ENCODE data around the gene STARD5.

Gene STARD5

GRCh38 chr15:81270781-81271491 is 53.0 kb downstream of the STARD5 start:
- DNase-seq = no peak

DNA sequence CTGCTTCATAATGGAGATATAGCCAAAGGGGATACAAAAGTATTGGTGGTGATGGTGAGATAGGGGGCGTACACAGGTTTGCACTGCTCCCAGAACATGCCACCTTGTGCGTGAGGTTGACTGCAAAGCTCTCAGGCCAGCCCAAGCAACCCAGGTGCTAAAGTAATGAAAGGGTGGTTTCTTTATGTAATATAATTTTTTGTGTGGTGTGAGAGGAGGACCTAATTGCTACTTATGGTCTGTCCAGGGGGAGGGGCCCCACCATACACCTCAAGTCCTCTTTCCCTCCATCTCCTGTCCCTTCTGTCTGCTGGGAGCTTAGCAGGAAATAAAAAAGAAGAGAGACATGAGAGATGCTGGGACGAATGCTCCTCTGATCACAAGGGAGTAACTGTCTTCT is 53.8 kb downstream of the STARD5 start:
- DNase-seq = no peak

DNA sequence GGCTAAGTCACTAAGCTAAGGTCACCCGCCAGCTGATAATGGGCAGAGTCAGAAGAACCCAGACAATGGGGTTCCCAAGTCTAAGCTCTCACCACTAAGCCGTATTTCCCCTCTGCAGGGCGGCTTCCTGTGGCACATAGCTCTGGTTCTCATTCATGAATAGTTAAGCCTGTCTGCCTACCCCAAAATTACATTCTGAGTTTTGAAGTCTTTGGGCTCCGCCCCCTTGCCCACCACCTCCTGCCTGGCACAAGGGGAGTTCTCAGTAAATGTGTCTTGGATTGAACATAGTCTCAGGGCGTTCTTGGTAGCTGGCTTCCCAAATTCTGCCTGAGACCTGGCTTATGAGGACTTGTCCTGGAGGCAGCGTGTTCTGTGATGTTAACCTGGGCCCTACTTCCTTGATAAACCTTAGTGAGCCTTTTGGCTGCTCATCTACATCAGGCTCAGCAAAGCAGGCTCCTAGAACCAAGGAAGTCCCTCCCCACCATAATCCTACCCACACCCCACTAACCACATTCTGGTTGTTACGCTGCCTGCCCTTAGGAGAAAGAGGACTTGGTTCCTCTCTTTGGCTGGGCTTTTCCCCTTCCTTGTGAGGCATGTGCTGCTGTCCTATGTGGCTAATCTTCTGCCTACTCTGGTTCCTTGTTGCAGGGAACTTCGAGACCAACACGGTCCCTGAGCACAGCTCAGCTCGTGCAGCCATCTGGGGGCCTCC is 54.9 kb downstream of the STARD5 start:
- DNase-seq = no peak

GRCh38 chr15:81268340-81268739 is 55.6 kb downstream of the STARD5 start:
- DNase-seq = no peak

DNA sequence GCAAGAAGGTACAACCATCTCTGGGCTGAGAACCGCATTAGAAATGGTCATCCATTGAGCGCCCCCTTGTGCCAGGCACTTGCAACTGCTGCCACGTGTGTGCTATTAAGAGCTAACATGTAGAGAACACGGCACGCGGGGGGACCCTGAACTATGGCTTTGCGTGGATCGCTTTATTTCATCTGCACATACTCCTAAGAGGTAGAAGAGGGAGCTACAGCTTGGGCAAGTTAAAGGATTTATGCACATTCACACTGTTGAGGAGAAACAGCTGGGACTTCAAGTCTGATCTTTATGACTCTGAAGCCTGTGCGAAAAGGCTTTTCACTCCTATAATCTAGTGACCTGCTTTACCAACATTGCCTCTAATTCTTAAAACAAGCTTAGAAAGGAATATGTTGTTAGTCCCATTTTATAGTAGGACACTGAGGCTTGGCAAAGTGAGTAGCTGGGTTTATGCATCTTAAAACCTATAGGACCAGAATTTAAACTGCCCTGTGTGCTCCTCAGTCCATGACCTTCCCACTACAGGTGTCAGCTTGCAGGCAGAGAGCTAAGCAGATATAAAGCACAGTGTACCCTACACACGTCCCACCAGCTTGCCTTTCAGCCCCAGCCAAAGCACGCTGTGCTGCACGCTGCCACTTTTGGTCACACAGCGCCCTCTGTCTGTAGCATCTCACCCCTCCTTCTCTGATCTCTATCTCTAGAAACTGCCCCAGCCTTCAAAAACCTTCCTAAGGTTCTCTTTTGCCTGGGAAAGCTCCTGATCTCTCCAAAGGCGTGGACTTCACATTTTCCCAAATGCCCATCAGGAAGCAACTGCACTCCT is 57.8 kb downstream of the STARD5 start:
- peak; percentile 16 for DNase-seq

DNA sequence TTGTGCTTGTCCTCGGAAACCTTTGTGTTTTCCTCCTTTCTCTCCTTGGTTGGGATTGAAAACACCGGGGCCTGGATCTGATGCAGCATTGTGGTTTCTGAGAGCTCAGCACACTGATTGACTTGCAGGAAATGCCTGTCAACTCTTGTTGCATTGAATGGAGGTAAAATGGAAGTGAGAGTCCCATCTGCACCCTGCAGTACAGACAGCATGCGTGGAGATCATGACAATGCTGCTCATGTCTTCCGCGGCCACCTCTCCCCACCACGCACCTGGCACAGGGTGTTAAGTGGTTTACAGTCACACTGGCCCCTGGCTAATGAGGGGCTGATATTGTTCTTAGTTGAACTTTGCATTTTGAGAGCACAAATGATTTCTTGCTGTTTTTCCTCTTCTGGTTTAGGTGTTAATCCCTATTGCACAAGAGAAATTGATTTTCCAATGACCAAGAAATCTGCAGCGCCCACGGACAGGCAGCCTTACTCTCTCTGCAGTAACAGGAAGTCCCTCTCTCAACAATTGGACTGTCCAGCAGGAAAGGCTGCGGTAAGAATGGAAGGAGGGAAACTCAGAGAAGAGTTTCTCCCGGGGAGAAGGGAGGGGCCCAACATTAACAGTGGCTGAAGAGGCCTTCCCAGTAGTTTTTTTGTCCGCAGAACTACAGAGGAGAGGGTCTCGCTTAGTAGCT is 58.5 kb downstream of the STARD5 start:
- DNase-seq = no peak

DNA sequence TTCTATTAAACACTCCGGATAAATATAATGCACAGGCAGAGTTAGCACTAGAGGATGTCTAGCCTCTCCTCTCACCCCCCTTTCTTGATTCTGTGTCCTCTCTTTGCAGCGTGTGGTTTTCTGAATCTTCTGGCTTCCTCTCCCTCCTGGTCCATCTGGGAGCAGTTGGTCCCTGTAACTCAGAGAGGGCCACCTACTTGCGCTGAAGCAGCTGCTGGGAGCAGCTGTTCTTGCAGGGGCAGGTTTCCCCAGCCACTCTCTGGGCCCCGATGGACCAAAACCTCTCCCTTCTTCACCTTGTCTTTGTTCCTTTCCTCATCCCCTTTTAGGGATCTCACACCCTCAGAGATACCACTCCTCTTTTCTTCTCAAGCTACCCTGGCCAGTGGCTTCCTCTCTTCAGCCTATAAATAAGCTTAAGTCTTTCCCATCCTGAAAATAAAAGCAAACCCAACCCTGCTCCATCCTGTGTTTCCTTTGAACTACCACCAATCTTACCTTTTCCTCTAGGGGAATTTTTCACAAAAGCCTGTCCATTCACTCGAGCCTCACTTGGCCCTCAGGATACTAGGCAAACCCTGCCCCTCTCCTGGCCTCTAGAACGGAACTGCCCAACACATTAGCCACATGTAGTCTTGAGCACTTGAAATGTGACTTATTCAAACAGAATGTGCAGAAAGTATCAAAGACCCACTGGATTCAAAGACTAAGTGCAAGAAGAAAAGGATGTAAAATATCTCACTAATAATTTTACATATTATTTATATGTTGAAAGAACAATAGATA is 59.7 kb downstream of the STARD5 start:
- no peak for DNase-seq

- no peak for DNase-seq
Observed at GRCh38 chr15:81263477-81263876, 60.5 kb downstream of the STARD5 start.

DNA sequence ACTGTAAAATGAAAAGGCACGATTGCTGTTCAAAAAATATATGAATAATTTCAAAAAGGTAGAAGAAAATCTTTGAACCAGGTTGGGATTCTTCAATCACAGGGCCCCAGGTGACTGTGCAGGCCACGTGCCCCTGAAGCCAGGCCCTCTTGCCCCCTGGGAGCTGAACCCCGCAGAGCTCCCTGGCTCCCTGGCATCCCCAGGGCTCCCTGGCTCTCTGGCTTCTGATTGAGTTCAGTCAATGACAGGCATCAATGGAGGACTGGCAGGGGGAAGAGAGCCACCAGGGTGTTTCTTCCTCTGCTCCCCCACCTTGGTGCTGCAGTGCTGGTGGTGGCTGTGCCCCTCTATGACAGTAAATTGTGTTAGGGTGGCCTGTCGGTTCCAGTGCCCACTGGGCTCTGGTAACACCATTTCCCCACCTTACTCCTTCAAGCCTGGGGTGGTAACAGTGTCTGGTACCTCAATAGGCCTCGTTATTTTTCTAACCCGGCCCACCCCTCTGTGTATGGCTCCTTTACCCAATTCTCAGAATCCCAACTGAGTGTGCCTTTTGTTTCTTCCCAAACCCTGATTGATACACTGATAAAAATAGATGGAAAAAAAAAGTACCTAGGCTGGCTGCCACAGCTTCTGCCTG is 62.6 kb downstream of the STARD5 start:
- DNase-seq = no peak

DNA sequence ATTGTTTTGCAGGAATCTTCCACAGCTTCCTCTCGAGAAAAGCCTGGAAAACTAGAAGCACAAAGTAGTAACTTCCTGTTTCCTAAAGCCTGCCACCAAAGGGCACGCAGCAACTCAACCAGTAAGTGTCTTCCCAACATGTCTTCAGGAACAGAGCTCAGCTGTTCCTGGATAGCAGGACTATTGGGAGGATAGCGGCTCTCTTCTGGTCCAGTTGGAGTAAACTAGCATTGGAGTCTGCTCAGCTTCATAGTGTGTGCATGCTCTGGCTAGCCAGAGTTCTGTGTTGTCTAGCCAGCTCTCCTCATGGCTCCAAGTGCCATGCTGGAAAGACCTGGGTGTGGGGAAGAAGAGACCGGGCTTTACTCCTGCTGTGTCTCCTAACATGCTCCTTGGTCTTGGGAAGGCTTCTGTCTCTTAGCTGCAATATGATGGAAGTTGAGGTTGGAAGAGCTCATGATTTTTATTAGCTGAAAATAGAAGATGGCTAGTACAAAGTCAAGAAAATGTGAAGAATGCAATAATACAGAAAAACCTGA is 64.1 kb downstream of the STARD5 start:
- no peak for DNase-seq

Data from GOT3 (cell line).